H1 (cell line): ENCODE measurements around the gene RBBP5. TPM values are rescaled to one million over a fixed set of nuclear protein-coding genes. Genes with fewer than 3 reads are reported as not detected.

ENCODE experiments used
- CTCF ChIA-PET: fragments of 300-600 bp; sonication (Branson Sonifier 250); formaldehyde crosslinking; loops from one replicate; lab custom pipeline; 2021; ENCODE audit not compliant: partially characterized antibody; lab: Charles Lee
- POLR2A ChIA-PET: fragments of 300-600 bp; sonication (Branson Sonifier 250); formaldehyde crosslinking; loops from one replicate; lab custom pipeline; 2021; ENCODE audit warnings: inconsistent platforms; ENCODE audit not compliant: partially characterized antibody; lab: Charles Lee
- DNase-seq, 2 experiments: peaks; one replicate each; pipeline versions ENCODE4 v3.0.0 to v3.0.0-alpha.2; 2010 to 2022; ENCODE audit warnings: low spot score in 2 of 2, low read depth in 1 of 2, mixed read lengths in 1 of 2
- FAIRE-seq: peaks from 2 replicates; lab custom pipeline; 2011; peaks lifted over from hg19 to GRCh38; lab: Jason Lieb, UNC
- H2AFZ ChIP-seq: 2 replicates; pipeline ENCODE4 v1.8.1; 2012; ENCODE audit warnings: low read length, inconsistent platforms
- H2AK5ac ChIP-seq: 2 replicates; pipeline ENCODE4 v1.6.1; 2013; ENCODE audit warnings: low read depth, low read length
- H2BK120ac ChIP-seq: replicated peaks from 2 replicates; pipeline ENCODE3; 2013; ENCODE audit warnings: low read depth, low read length, inconsistent platforms
- H2BK12ac ChIP-seq: 2 replicates; pipeline ENCODE4 v1.6.1; 2013; ENCODE audit warnings: low read depth, low read length
- H2BK15ac ChIP-seq: 2 replicates; pipeline ENCODE4 v1.6.1; 2013; ENCODE audit warnings: low read length
- H2BK20ac ChIP-seq: 2 replicates; pipeline ENCODE4 v1.6.1; 2013; ENCODE audit warnings: low read length
- H2BK5ac ChIP-seq: 2 replicates; pipeline ENCODE4 v1.6.1; 2013; ENCODE audit warnings: low read depth, low read length
- H3K14ac ChIP-seq: 2 replicates; pipeline ENCODE4 v1.6.1; 2013; ENCODE audit warnings: inconsistent platforms; ENCODE audit not compliant: insufficient read length
- H3K18ac ChIP-seq: 2 replicates; pipeline ENCODE4 v1.6.1; 2013; ENCODE audit warnings: low read length; ENCODE audit errors: extremely low read depth
- H3K23ac ChIP-seq: 2 replicates; pipeline ENCODE4 v1.6.1; 2013; ENCODE audit warnings: inconsistent platforms; ENCODE audit not compliant: insufficient read length
- H3K23me2 ChIP-seq: 2 replicates; pipeline ENCODE4 v1.6.1; 2013; ENCODE audit warnings: low read depth, low read length
- H3K27ac ChIP-seq: 2 replicates; pipeline ENCODE4 v1.6.1; 2011; ENCODE audit warnings: low read depth, low read length, inconsistent platforms
- H3K27me3 ChIP-seq, 4 experiments: replicated peaks in 1 of 4; 1 replicate in 1 of 4; 2 replicates in 3 of 4; pipeline versions ENCODE4 v1.6.1 to v1.8.1; 2011 to 2013; ENCODE audit warnings: low read length in 3 of 4, mild to moderate bottlenecking in 3 of 4, inconsistent platforms in 2 of 4, mixed read lengths in 2 of 4, moderate library complexity in 1 of 4; ENCODE audit not compliant: control insufficient read depth in 3 of 4, insufficient read depth in 3 of 4; ENCODE audit errors: extremely low read depth in 1 of 4
- H3K36me3 ChIP-seq, 4 experiments: 2 replicates each; pipeline versions ENCODE4 v1.6.1 to v1.8.1; 2011 to 2013; ENCODE audit warnings: mild to moderate bottlenecking in 4 of 4, low read length in 3 of 4, moderate library complexity in 2 of 4, control low read depth in 1 of 4, inconsistent platforms in 1 of 4; ENCODE audit not compliant: insufficient read depth in 4 of 4, control insufficient read depth in 2 of 4
- H3K4ac ChIP-seq: replicated peaks from 2 replicates; pipeline ENCODE3; 2013; ENCODE audit warnings: low read length, low read depth, mixed read lengths, inconsistent platforms; ENCODE audit not compliant: insufficient read length
- H3K4me1 ChIP-seq, 4 experiments: replicated peaks in 1 of 4; 1 replicate in 1 of 4; 2 replicates in 3 of 4; pipeline versions ENCODE4 v1.6.1 to v1.8.1; 2011 to 2013; ENCODE audit warnings: low read length in 3 of 4, inconsistent platforms in 2 of 4, mixed read lengths in 1 of 4; ENCODE audit not compliant: insufficient read depth in 4 of 4, control insufficient read depth in 3 of 4
- H3K4me2 ChIP-seq, 2 experiments: 2 replicates each; pipeline versions ENCODE4 v1.6.1 to v1.8.1; 2011 to 2013; ENCODE audit warnings: low read depth in 2 of 2, low read length in 2 of 2, control low read depth in 1 of 2, inconsistent platforms in 1 of 2, mild to moderate bottlenecking in 1 of 2; ENCODE audit not compliant: insufficient read depth in 1 of 2
- H3K4me3 ChIP-seq, 4 experiments: fragments of 200-600, 300-600 bp in 1 of 4; sonication (generic), shearing (Covaris generic), sonication (Bioruptor Twin) in 1 of 4; 2 replicates each; pipeline versions ENCODE4 v1.5.1 to v1.8.1; 2011 to 2016; ENCODE audit warnings: low read length in 4 of 4, low read depth in 3 of 4, control low read depth in 2 of 4, inconsistent platforms in 2 of 4, mild to moderate bottlenecking in 2 of 4, mixed read lengths in 1 of 4, moderate library complexity in 1 of 4; ENCODE audit not compliant: insufficient read depth in 2 of 4; ENCODE audit errors: extremely low read depth in 1 of 4
- H3K56ac ChIP-seq: replicated peaks from 2 replicates; pipeline ENCODE3; 2013; ENCODE audit warnings: low read depth, mild to moderate bottlenecking, mixed read lengths, low read length, inconsistent platforms; ENCODE audit not compliant: insufficient read length
- H3K79me1 ChIP-seq: 2 replicates; pipeline ENCODE4 v1.6.1; 2013; ENCODE audit warnings: low read depth, low read length, control low read depth
- H3K79me2 ChIP-seq, 2 experiments: 2 replicates each; pipeline versions ENCODE4 v1.6.1 to v1.8.1; 2012 to 2013; ENCODE audit warnings: low read length in 2 of 2, mild to moderate bottlenecking in 2 of 2, inconsistent platforms in 1 of 2; ENCODE audit not compliant: insufficient read depth in 2 of 2, control insufficient read depth in 1 of 2
- H3K9ac ChIP-seq, 4 experiments: replicated peaks in 1 of 4; 1 replicate in 1 of 4; 2 replicates in 3 of 4; pipeline versions ENCODE4 v1.6.1 to v1.8.1; 2011 to 2013; ENCODE audit warnings: low read depth in 3 of 4, low read length in 3 of 4, control low read depth in 2 of 4, mild to moderate bottlenecking in 2 of 4, moderate library complexity in 2 of 4, inconsistent platforms in 1 of 4; ENCODE audit errors: extremely low read depth in 1 of 4
- H3K9me3 ChIP-seq, 2 experiments: 2 replicates each; pipeline versions ENCODE4 v1.6.1 to v1.8.1; 2012 to 2013; ENCODE audit warnings: mild to moderate bottlenecking in 2 of 2, moderate library complexity in 2 of 2, control low read depth in 1 of 2, inconsistent platforms in 1 of 2, low read depth in 1 of 2, low read length in 1 of 2, mixed read lengths in 1 of 2; ENCODE audit not compliant: insufficient read depth in 2 of 2
- H4K20me1 ChIP-seq, 2 experiments: replicated peaks in 1 of 2; 2 replicates each; pipeline versions ENCODE3 to v1.8.1; 2011 to 2013; ENCODE audit warnings: inconsistent platforms in 2 of 2, low read length in 2 of 2, mild to moderate bottlenecking in 1 of 2; ENCODE audit not compliant: insufficient read depth in 2 of 2, control insufficient read depth in 1 of 2
- H4K5ac ChIP-seq: 2 replicates; pipeline ENCODE4 v1.6.1; 2013; ENCODE audit warnings: low read length, low read depth, mixed read lengths, inconsistent platforms; ENCODE audit not compliant: insufficient read length
- H4K8ac ChIP-seq: 2 replicates; pipeline ENCODE4 v1.8.0; 2013; ENCODE audit warnings: mild to moderate bottlenecking, moderate library complexity, low read length, inconsistent platforms; ENCODE audit not compliant: insufficient read depth; ENCODE audit errors: extremely low read depth
- H4K91ac ChIP-seq: replicated peaks from 2 replicates; pipeline ENCODE3; 2013; ENCODE audit warnings: low read length, mixed read lengths, inconsistent platforms; ENCODE audit not compliant: insufficient read length
- ASH2L ChIP-seq: fragments of 200-600, 300-600 bp; sonication (generic); IDR thresholded peaks from one replicate; pipeline ENCODE4 v1.7.1; 2017; ENCODE audit warnings: low read length
- CBX8 ChIP-seq: fragments of 300-800, 300-1000 bp; sonication (generic); IDR thresholded peaks from 2 replicates; pipeline ENCODE4 v1.7.1; 2016; ENCODE audit warnings: low read depth, low read length, borderline replicate concordance
- EGR1 ChIP-seq: IDR thresholded peaks from 2 replicates; pipeline ENCODE4 v1.6.1; 2011; ENCODE audit warnings: low read depth, low read length, borderline replicate concordance
- FOSL1 ChIP-seq: IDR thresholded peaks from 2 replicates; pipeline ENCODE4 v1.6.1; 2011; ENCODE audit warnings: mild to moderate bottlenecking, low read depth, low read length, moderate library complexity; ENCODE audit not compliant: insufficient read depth
- GABPA ChIP-seq: IDR thresholded peaks from 2 replicates; pipeline ENCODE4 v1.6.1; 2011; ENCODE audit warnings: mild to moderate bottlenecking, low read length, moderate library complexity, borderline replicate concordance; ENCODE audit not compliant: insufficient read depth
- GTF2F1 ChIP-seq: IDR thresholded peaks from 2 replicates; pipeline ENCODE4 v1.6.1; 2012; ENCODE audit warnings: low read depth, low read length, improper control_type of control experiment, borderline replicate concordance
- MAFK ChIP-seq: IDR thresholded peaks from 2 replicates; pipeline ENCODE4 v1.6.1; 2012; ENCODE audit warnings: low read depth, mild to moderate bottlenecking, improper control_type of control experiment, low read length
- NANOG ChIP-seq: IDR thresholded peaks from 2 replicates; pipeline ENCODE4 v1.6.1; 2011; ENCODE audit warnings: low read length, low read depth, mild to moderate bottlenecking, inconsistent platforms; ENCODE audit not compliant: insufficient read depth, poor library complexity, severe bottlenecking
- PHF8 ChIP-seq: fragments of 200-600 bp; sonication (generic); conservative IDR thresholded peaks from 2 replicates; pipeline ENCODE4 v1.7.1; 2012; ENCODE audit warnings: low read depth, mild to moderate bottlenecking, inconsistent platforms, low read length, moderate library complexity
- RXRA ChIP-seq: IDR thresholded peaks from 2 replicates; pipeline ENCODE4 v1.6.1; 2011; ENCODE audit warnings: low read depth, mild to moderate bottlenecking, low read length, moderate library complexity; ENCODE audit not compliant: insufficient read depth
- SAP30 ChIP-seq: fragments of 300-600 bp; sonication (generic); IDR thresholded peaks from 2 replicates; pipeline ENCODE4 v1.7.1; 2012; ENCODE audit warnings: low read length, moderate library complexity, mild to moderate bottlenecking, inconsistent platforms; ENCODE audit not compliant: insufficient read depth, insufficient replicate concordance
- WGBS, 2 experiments: shearing (Covaris generic) in 1 of 2; methylation state at CpG; one replicate each; pipeline versions ENCODE4 v1.1.6 to v1.1.7; 2013 to 2015; ENCODE audit warnings: low lambda C conversion rate in 2 of 2, mixed read lengths in 2 of 2, inconsistent platforms in 1 of 2, low coverage in 1 of 2, missing lambda C conversion rate in 1 of 2; ENCODE audit not compliant: insufficient replicate concordance in 2 of 2, insufficient coverage in 1 of 2, insufficient read length in 1 of 2; ENCODE audit errors: extremely low coverage in 1 of 2, missing lambda C conversion rate in 1 of 2; 5-methylcytosine and 5-hydroxymethylcytosine counted together
- polyA plus RNA-seq, 7 experiments: library from polyadenylated mRNA; depleted of rRNA in 3 of 7; stranded (reverse) in 5 of 7; unstranded in 2 of 7; fragments of >200 nt in 5 of 7; fragments of 200-250 nt in 2 of 7; gene quantifications; 1 replicate in 5 of 7; 2 replicates in 1 of 7; 4 replicates in 1 of 7; pipeline versions ENCODE4 v1.2.1 to v1.2.3, GENCODE V29; 2011 to 2013; ENCODE audit warnings: missing spikeins in 2 of 7, mixed read lengths in 2 of 7
- total RNA-seq: library from RNA; stranded (reverse); fragmentation: NEBNext Ultra II Directional; extraction: Animal tissue kit (Norgen Biotek cat#: 25700); gene quantifications from 2 replicates; pipeline ENCODE4 v1.2.1, GENCODE V29; 2021

RBBP5 gene
- total and polyA plus RNA-seq, 2 of the 8 experiments (the other 6 are each of a cell fraction or from before 2014, with no cell fraction given): 6.7 to 21.5 TPM

DNA sequence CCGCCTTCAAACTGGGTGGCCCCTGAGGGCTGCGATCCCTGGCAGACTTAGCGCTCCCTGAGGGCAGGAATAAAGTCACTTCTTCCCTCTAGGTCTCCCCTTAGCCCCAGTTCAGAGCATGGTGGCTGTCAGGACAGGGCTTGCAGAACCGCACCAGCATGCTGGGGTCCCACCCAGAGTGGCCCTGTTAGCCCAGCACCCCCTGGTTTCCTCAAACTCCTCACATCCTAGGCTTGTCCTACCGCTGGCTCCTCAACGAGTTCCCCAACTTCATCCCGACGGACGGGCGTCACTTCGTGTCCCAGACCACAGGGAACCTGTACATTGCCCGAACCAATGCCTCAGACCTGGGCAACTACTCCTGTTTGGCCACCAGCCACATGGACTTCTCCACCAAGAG lies 62.9 kb downstream of the RBBP5 start:
- no peak overlapping the region for H3K4me2 ChIP-seq
- no peaks in the 10 kb centered on the region for H3K79me1 ChIP-seq
- POLR2A ChIA-PET: no interaction called here
- no peaks in the 10 kb centered on the region for H3K27me3 ChIP-seq
- H3K23ac ChIP-seq: no peak overlapping the region
- H4K8ac ChIP-seq: no peak overlapping the region
- DNase-seq: no peak
- TF ChIP-seq GTF2F1 (no peak), SAP30 (no peak), EGR1 (no peak), NANOG (no peak), FOSL1 (no peak), PHF8 (no peak), MAFK (no peak), ASH2L (no peak), CBX8 (no peak), GABPA (no peak), RXRA (no peak)
- TF ChIP-seq, all 59 proteins: peak for 0
- H2BK20ac ChIP-seq: no peak overlapping the region
- no peak overlapping the region for H3K4me3 ChIP-seq
- CTCF ChIA-PET: interaction anchor here (1.3 to 38.9 kb wide), 4 partner anchors 10 to 71 kb away, joined by 3 to 1336 read pairs (median 34); partner anchors contain the start of gene CNTN2
- H4K5ac ChIP-seq: no peak overlapping the region
- H3K9ac ChIP-seq: no peak overlapping the region
- H3K23me2 ChIP-seq: no peaks in the 10 kb centered on the region
- no peak overlapping the region for H3K4ac ChIP-seq
- H3K56ac ChIP-seq: no peak overlapping the region
- H3K79me2 ChIP-seq: no peaks in the 10 kb centered on the region
- H2BK15ac ChIP-seq: no peak overlapping the region
- H2BK5ac ChIP-seq: no peak overlapping the region
- FAIRE-seq: no peak
- 95% methylated on average over 12 of the region's 12 CpGs; no CpG with 5 or more reads in 1 of the 2 experiments for WGBS, 2 experiments
- H3K36me3 ChIP-seq: no peaks in the 10 kb centered on the region
- peaks cover 0 to 4% (median 2%) of the 10 kb centered on the region in 4 experiments; a peak in 4 of 7 replicates for H3K4me1 ChIP-seq
- no peak overlapping the region for H3K27ac ChIP-seq
- no peak overlapping the region for H3K14ac ChIP-seq
- H2BK120ac ChIP-seq: no peak overlapping the region
- H4K20me1 ChIP-seq: no peaks in the 10 kb centered on the region
- H4K91ac ChIP-seq: no peak overlapping the region
- H2AFZ ChIP-seq: no peak overlapping the region
- H3K9me3 ChIP-seq: no peaks in the 10 kb centered on the region
- no peak overlapping the region for H2AK5ac ChIP-seq
- no peak overlapping the region for H3K18ac ChIP-seq
- no peak overlapping the region for H2BK12ac ChIP-seq
